Fibroblast of mammary gland (primary cell): Measurements from ENCODE around the gene TMEM44.
A peak's percentile ranks its signal among the peaks of the same experiment; 100 is the strongest.

ENCODE experiments used
- DNase-seq: peaks from one replicate; pipeline ENCODE4 v3.0.0-alpha.2; 2010; ENCODE audit warnings: low read depth
- H3K4me3 ChIP-seq: 2 replicates; pipeline ENCODE4 v1.5.1; 2011; ENCODE audit warnings: low read depth, mild to moderate bottlenecking, low read length, moderate library complexity; ENCODE audit not compliant: control insufficient read depth
- CTCF ChIP-seq: conservative IDR thresholded peaks from 2 replicates; pipeline ENCODE4 v1.5.1; 2011; ENCODE audit warnings: low read depth, low read length, inconsistent platforms; ENCODE audit not compliant: control insufficient read depth, insufficient read depth

Gene TMEM44

GRCh38 chr3:194596906-194597305 lies 36.3 kb downstream of the TMEM44 start:
- no peak for DNase-seq
- no peak for TF ChIP-seq CTCF
- no peak overlapping the region for H3K4me3 ChIP-seq

- TF ChIP-seq CTCF = no peak
- H3K4me3 ChIP-seq = no peak overlapping the region
- DNase-seq = peak; percentile 100
These were observed 40.1 kb downstream of the TMEM44 start for GRCh38 chr3:194592798-194593752.

GRCh38 chr3:194588741-194589140 lies 44.5 kb downstream of the TMEM44 start:
- TF ChIP-seq CTCF = no peak
- no peak overlapping the region for H3K4me3 ChIP-seq
- DNase-seq = peak; percentile 25

- DNase-seq = no peak
- no peak for TF ChIP-seq CTCF
- H3K4me3 ChIP-seq = no peak overlapping the region
These were observed 45.0 kb downstream of the TMEM44 start for GRCh38 chr3:194588236-194588635.

- no peak for TF ChIP-seq CTCF
- no peak overlapping the region for H3K4me3 ChIP-seq
- peak; percentile 86 for DNase-seq
These were observed 45.7 kb downstream of the TMEM44 start for GRCh38 chr3:194587438-194587931.

GRCh38 chr3:194586836-194587235 lies 46.4 kb downstream of the TMEM44 start:
- no peak overlapping the region for H3K4me3 ChIP-seq
- DNase-seq = peak; percentile 82
- no peak for TF ChIP-seq CTCF

- no peak for DNase-seq
- no peak overlapping the region for H3K4me3 ChIP-seq
- TF ChIP-seq CTCF = no peak
These were observed 47.3 kb downstream of the TMEM44 start for GRCh38 chr3:194585880-194586281.
